Measurements from ENCODE around the gene KDSR. TPM values are rescaled to one million over a fixed set of nuclear protein-coding genes. Genes with fewer than 3 reads are reported as not detected.
"Not testable (repeated sequence)": the region's sequence is repeated elsewhere in the genome, so short reads cannot be mapped to it uniquely, and the experiment has no call there.

KDSR gene
- total and polyA plus RNA-seq, 4 donors, result 22.3 to 62.1 (median 42.5) TPM

GRCh38 chr18:63366213-63367052 lies 573 bp downstream of the KDSR start:
- H3K9ac ChIP-seq (ENCODE audit: insufficient read depth in 1 of 2, low read length in 2 of 2), result peak overlapping the region; percentile 63 to 89
- WGBS, 2 donors, result 0 to 1% methylated on average over 55 to 65 of the region's 65 CpGs
- peak; percentile 41 for ATAC-seq (ENCODE audit: insufficient read depth, low FRiP score)

DNA sequence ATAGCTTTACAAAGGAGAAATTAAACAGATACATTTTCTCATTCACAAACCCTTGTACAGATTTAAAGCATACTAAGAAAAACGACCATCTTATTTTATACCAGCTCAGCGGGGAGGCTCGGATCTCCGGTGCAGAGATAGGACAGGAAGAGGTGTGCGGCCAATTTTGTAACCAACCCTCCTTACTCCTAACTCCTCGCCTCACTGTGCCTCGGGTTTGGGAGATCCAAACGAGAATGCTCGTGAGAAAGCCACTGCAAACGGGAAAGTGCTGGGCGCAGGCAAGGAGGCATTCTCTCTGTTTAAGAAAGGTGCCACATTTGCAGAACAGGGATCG lies 1.2 kb downstream of the KDSR start:
- H3K36me3 ChIP-seq (ENCODE audit: control insufficient read depth in 4 of 4, insufficient read depth in 4 of 4, low read length in 4 of 4), result peaks cover 0 to 17% (median 6%) of the 10 kb centered on the region in 4 donors
- peak overlapping the region; percentile 95 for H3K4me3 ChIP-seq
- H3K27me3 ChIP-seq (ENCODE audit: control insufficient read depth in 3 of 3, insufficient read depth in 3 of 3, low read length in 2 of 3), result no peaks in the 10 kb centered on the region
- DNase-seq, result peak in 1 of 3 donors; percentile 8
- H3K4me1 ChIP-seq (ENCODE audit: control insufficient read depth in 5 of 5, insufficient read depth in 5 of 5, low read length in 5 of 5), result peaks cover 0 to 11% (median 6%) of the 10 kb centered on the region in 5 donors
- TF ChIP-seq CTCF (IDR thresholded peaks at IDR 0.05; ENCODE audit: control extremely low read depth, extremely low read depth), result no peak
- 1 to 2% methylated on average over 12 of the region's 12 CpGs for WGBS, 2 donors
- no peak for ATAC-seq (ENCODE audit: insufficient read depth, low FRiP score)
- H3K27ac ChIP-seq (ENCODE audit: low read depth in 1 of 2, low read length in 1 of 2), result peak overlapping the region; percentile 99 to 100
- peak overlapping the region; percentile 63 to 89 for H3K9ac ChIP-seq (ENCODE audit: insufficient read depth in 1 of 2, low read length in 2 of 2)
- no peaks in the 10 kb centered on the region for H3K9me3 ChIP-seq (ENCODE audit: control insufficient read depth in 4 of 4, insufficient read depth in 3 of 4, low read length in 3 of 4)

More at GRCh38 chr18:63366213-63367052, 573 bp downstream of the KDSR start:
- H3K36me3 ChIP-seq (ENCODE audit: control insufficient read depth in 4 of 4, insufficient read depth in 4 of 4, low read length in 4 of 4), result peaks cover 0 to 11% (median 5%) of the 10 kb centered on the region in 4 donors
- H3K4me3 ChIP-seq, result peak overlapping the region; percentile 95
- peak; percentile 20 to 29 (median 28) for DNase-seq
- no peaks in the 10 kb centered on the region for H3K9me3 ChIP-seq (ENCODE audit: control insufficient read depth in 4 of 4, insufficient read depth in 3 of 4, low read length in 3 of 4)
- no peaks in the 10 kb centered on the region for H3K27me3 ChIP-seq (ENCODE audit: control insufficient read depth in 3 of 3, insufficient read depth in 3 of 3, low read length in 2 of 3)
- TF ChIP-seq CTCF (IDR thresholded peaks at IDR 0.05; ENCODE audit: control extremely low read depth, extremely low read depth), result no peak
- peak overlapping the region; percentile 99 to 100 for H3K27ac ChIP-seq (ENCODE audit: low read depth in 1 of 2, low read length in 1 of 2)
- H3K4me1 ChIP-seq (ENCODE audit: control insufficient read depth in 5 of 5, insufficient read depth in 5 of 5, low read length in 5 of 5), result peaks cover 0 to 11% (median 6%) of the 10 kb centered on the region in 5 donors

DNA sequence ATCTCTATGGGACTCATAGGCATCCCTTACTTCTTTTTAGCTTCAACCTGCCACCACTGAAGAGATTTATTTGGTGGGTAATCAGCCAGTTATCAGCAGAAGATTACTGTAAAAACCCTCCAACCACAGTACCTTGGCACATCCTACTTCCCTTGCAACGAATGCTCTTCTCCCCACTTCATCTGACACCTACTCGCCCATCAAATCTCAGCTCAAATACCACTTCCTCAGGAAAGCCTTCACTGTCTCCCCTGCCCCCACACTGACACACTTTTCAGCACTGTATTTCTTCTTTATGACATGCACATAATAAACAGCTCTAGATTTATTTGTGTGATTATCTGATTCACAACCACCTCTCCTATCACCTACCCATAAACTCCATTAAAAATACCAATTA lies 3.1 kb downstream of the KDSR start:
- WGBS, 2 donors, result 25 to 40% methylated on average over 2 of the region's 2 CpGs
- TF ChIP-seq CTCF (IDR thresholded peaks at IDR 0.05; ENCODE audit: control extremely low read depth, extremely low read depth), result no peak
- Histone ChIP-seq H3K27me3 (ENCODE audit: control insufficient read depth in 3 of 3, insufficient read depth in 3 of 3, low read length in 2 of 3) (no peaks in the 10 kb centered on the region), H3K4me1 (ENCODE audit: control insufficient read depth in 5 of 5, insufficient read depth in 5 of 5, low read length in 5 of 5) (peaks cover 0 to 11% (median 6%) of the 10 kb centered on the region in 5 donors), H3K27ac (ENCODE audit: low read depth in 1 of 2, low read length in 1 of 2) (no peak overlapping the region), H3K9me3 (ENCODE audit: control insufficient read depth in 4 of 4, insufficient read depth in 3 of 4, low read length in 3 of 4) (no peaks in the 10 kb centered on the region), H3K9ac (ENCODE audit: insufficient read depth in 1 of 2, low read length in 2 of 2) (no peak overlapping the region), H3K4me3 (no peak overlapping the region), H3K36me3 (ENCODE audit: control insufficient read depth in 4 of 4, insufficient read depth in 4 of 4, low read length in 4 of 4) (peaks cover 2 to 21% (median 10%) of the 10 kb centered on the region in 4 donors)
- DNase-seq (no peak), ATAC-seq (ENCODE audit: insufficient read depth, low FRiP score) (no peak)

GRCh38 chr18:63363420-63363819 lies 3.6 kb downstream of the KDSR start:
- no CpG with 5 or more reads among the region's 2 CpGs for WGBS, 2 donors
- H3K36me3 ChIP-seq (ENCODE audit: control insufficient read depth in 4 of 4, insufficient read depth in 4 of 4, low read length in 4 of 4), result peaks cover 2 to 21% (median 12%) of the 10 kb centered on the region in 4 donors
- not testable (repeated sequence) for H3K27me3 ChIP-seq (ENCODE audit: control insufficient read depth in 3 of 3, insufficient read depth in 3 of 3, low read length in 2 of 3); H3K9me3 ChIP-seq (ENCODE audit: control insufficient read depth in 4 of 4, insufficient read depth in 3 of 4, low read length in 3 of 4); DNase-seq; H3K9ac ChIP-seq (ENCODE audit: insufficient read depth in 1 of 2, low read length in 2 of 2); H3K27ac ChIP-seq (ENCODE audit: low read depth in 1 of 2, low read length in 1 of 2); ATAC-seq (ENCODE audit: insufficient read depth, low FRiP score); H3K4me3 ChIP-seq
- peaks cover 0 to 11% (median 6%) of the 10 kb centered on the region in 5 donors for H3K4me1 ChIP-seq (ENCODE audit: control insufficient read depth in 5 of 5, insufficient read depth in 5 of 5, low read length in 5 of 5)

All from lung (tissue), 12 donors.